ENCODE results near the gene AJUBA.
"Not testable (repeated sequence)": the region's sequence is repeated elsewhere in the genome, so short reads cannot be mapped to it uniquely, and the experiment has no call there.

AJUBA gene

GRCh38 chr14:22978981-22979671, 3.2 kb downstream of the AJUBA start:
- no peak for DNase-seq

GRCh38 chr14:22978487-22978837, 3.9 kb downstream of the AJUBA start:
- DNase-seq, result no peak

- DNase-seq, result no peak
Measured at GRCh38 chr14:22977684-22978486, 4.5 kb downstream of the AJUBA start.

- no peak for DNase-seq
Measured at GRCh38 chr14:22977434-22977683, 5.0 kb downstream of the AJUBA start.

- DNase-seq, result no peak
Measured at GRCh38 chr14:22976620-22977433, 5.5 kb downstream of the AJUBA start.

- no peak for DNase-seq
Measured at GRCh38 chr14:22974530-22975313, 7.6 kb downstream of the AJUBA start.

GRCh38 chr14:22973217-22974032, 8.9 kb downstream of the AJUBA start:
- DNase-seq, result peak; percentile 41

- no peak for DNase-seq
Measured at GRCh38 chr14:22972313-22972930, 9.9 kb downstream of the AJUBA start.

GRCh38 chr14:22971152-22971551, 11.2 kb downstream of the AJUBA start:
- no peak for DNase-seq

GRCh38 chr14:22966783-22967269, 15.5 kb downstream of the AJUBA start:
- no peak for DNase-seq

- not testable (repeated sequence) for DNase-seq
Measured at GRCh38 chr14:22965916-22966782, 16.2 kb downstream of the AJUBA start.

- no peak for DNase-seq
Measured at GRCh38 chr14:22962061-22962676, 20.2 kb downstream of the AJUBA start.

- no peak for DNase-seq
Measured at GRCh38 chr14:22955702-22956569, 26.4 kb downstream of the AJUBA start.

- DNase-seq, result no peak
Measured at GRCh38 chr14:22952418-22952817, 29.9 kb downstream of the AJUBA start.

- not testable (repeated sequence) for DNase-seq
Measured at GRCh38 chr14:22951795-22952194, 30.6 kb downstream of the AJUBA start.

- DNase-seq, result no peak
Measured at GRCh38 chr14:22945642-22946041, 36.7 kb downstream of the AJUBA start.

- no peak for DNase-seq
Measured at GRCh38 chr14:22939684-22940083, 42.7 kb downstream of the AJUBA start.

GRCh38 chr14:22935156-22935555, 47.2 kb downstream of the AJUBA start:
- DNase-seq, result no peak

GRCh38 chr14:22932146-22932545, 50.2 kb downstream of the AJUBA start:
- DNase-seq, result no peak
